Pancreas (tissue), 8 donors: ENCODE results near the gene NPLOC4. TPM values are rescaled to one million over a fixed set of nuclear protein-coding genes. Genes with fewer than 3 reads are reported as not detected.

Experiments used
- polyA plus RNA-seq, 2 donors: library from polyadenylated mRNA; stranded (reverse); fragments of 200-250 nt; gene quantifications; one replicate each; pipeline ENCODE4 v1.2.3, GENCODE V29; 2013
- total RNA-seq, 6 donors: library from RNA; stranded (reverse); fragmentation: NEBNext Ultra II Directional in 4 of 6; extraction: Animal tissue kit (Norgen Biotek cat#: 25700) in 4 of 6; gene quantifications; one replicate each; pipeline versions ENCODE4 v1.2.1 to v1.2.4, GENCODE V29; 2021 to 2023
- donor health status: healthy with polysubstance abuse.
- donor health status: DM: no; HTN: no; CAD: no; lungs with moderate emphysema.
- donor health status: DM: no; HTN: no; CAD: no.
- donor health status: Bipolar disorder and iron deficiency.
- donor health status: DM: yes; HTN: yes; CAD: no.
- donor health status: DM: no; HTN: no; CAD: no.
- donor health status: DM: no; HTN: no; CAD: no.
- donor health status: DM: yes; HTN: yes; CAD: no.

The NPLOC4 gene
- total and polyA plus RNA-seq, 8 donors: 32.5 to 54.8 (median 35.3) TPM

Other genes starting within 250 kb of the NPLOC4 start
- 10 to 100 TPM in 2 of 6 donors, 1 to 10 TPM in 4; 8.0 to 11.5 (median 9.6) TPM for gene BAHCC1, start 241.7 kb downstream of the NPLOC4 start, total RNA-seq
- 10 to 100 TPM; 11.4 to 24.1 TPM for gene BAHCC1, start 241.7 kb downstream of the NPLOC4 start, polyA plus RNA-seq
- 1,000 to 10,000 TPM; 1,458 to 2,872 (median 2,024) TPM for gene ACTG1, start 124.3 kb downstream of the NPLOC4 start, total RNA-seq
- 1,000 to 10,000 TPM in 1 of 2 donors, 100 to 1,000 TPM in 1; 889 to 1,003 TPM for gene ACTG1, start 124.3 kb downstream of the NPLOC4 start, polyA plus RNA-seq
- 10 to 100 TPM in 4 of 6 donors, 1 to 10 TPM in 2; 7.9 to 11.9 (median 10.7) TPM for gene FSCN2, start 108.7 kb downstream of the NPLOC4 start, total RNA-seq
- 10 to 100 TPM in 1 of 2 donors, 1 to 10 TPM in 1; 2.5 to 15.3 TPM for gene FSCN2, start 108.7 kb downstream of the NPLOC4 start, polyA plus RNA-seq
- 10 to 100 TPM in 5 of 6 donors, 1 to 10 TPM in 1; 9.4 to 17.5 (median 12.2) TPM for gene FAAP100, start 84.8 kb downstream of the NPLOC4 start, total RNA-seq
- 10 to 100 TPM; 40.0 to 66.0 TPM for gene FAAP100, start 84.8 kb downstream of the NPLOC4 start, polyA plus RNA-seq
- gene TSPAN10, start 84 bp upstream of the NPLOC4 start, total RNA-seq: 1 to 10 TPM in 2 of 6 donors, under 1 TPM in 4; 0.24 to 1.5 (median 0.84) TPM
- 1 to 10 TPM; 2.0 to 2.2 TPM for gene TSPAN10, start 84 bp upstream of the NPLOC4 start, polyA plus RNA-seq
- gene PDE6G, start 19.4 kb upstream of the NPLOC4 start, total RNA-seq: under 1 TPM in 2 of 6 donors, not detected in 4; 0.31 to 0.37 TPM
- under 1 TPM; 0.47 to 0.49 TPM for gene PDE6G, start 19.4 kb upstream of the NPLOC4 start, polyA plus RNA-seq
- 10 to 100 TPM in 5 of 6 donors, 1 to 10 TPM in 1; 9.4 to 19.6 (median 13.8) TPM for gene OXLD1, start 29.5 kb upstream of the NPLOC4 start, total RNA-seq
- gene OXLD1, start 29.5 kb upstream of the NPLOC4 start, polyA plus RNA-seq: 10 to 100 TPM; 48.2 to 57.2 TPM
- 10 to 100 TPM in 1 of 6 donors, 1 to 10 TPM in 5; 2.9 to 11.0 (median 5.6) TPM for gene CCDC137, start 29.6 kb upstream of the NPLOC4 start, total RNA-seq
- gene CCDC137, start 29.6 kb upstream of the NPLOC4 start, polyA plus RNA-seq: 10 to 100 TPM; 12.5 to 50.4 TPM
- gene ARL16, start 46.7 kb upstream of the NPLOC4 start, total RNA-seq: 10 to 100 TPM; 10.5 to 18.3 (median 13.1) TPM
- 100 to 1,000 TPM; 102 to 119 TPM for gene ARL16, start 46.7 kb upstream of the NPLOC4 start, polyA plus RNA-seq
- 10 to 100 TPM; 39.3 to 56.6 (median 43.0) TPM for gene HGS, start 46.9 kb upstream of the NPLOC4 start, total RNA-seq
- 100 to 1,000 TPM; 135 to 174 TPM for gene HGS, start 46.9 kb upstream of the NPLOC4 start, polyA plus RNA-seq
- 10 to 100 TPM; 18.1 to 46.6 (median 23.7) TPM for gene MRPL12, start 66.3 kb upstream of the NPLOC4 start, total RNA-seq
- 10 to 100 TPM; 48.8 to 98.7 TPM for gene MRPL12, start 66.3 kb upstream of the NPLOC4 start, polyA plus RNA-seq
- 10 to 100 TPM; 12.0 to 40.1 (median 17.3) TPM for gene SLC25A10, start 75.2 kb upstream of the NPLOC4 start, total RNA-seq
- gene SLC25A10, start 75.2 kb upstream of the NPLOC4 start, polyA plus RNA-seq: 10 to 100 TPM; 34.6 to 55.8 TPM
- 1 to 10 TPM in 2 of 6 donors, under 1 TPM in 3, not detected in 1; 0.28 to 2.1 (median 0.79) TPM for gene GCGR, start 167.0 kb upstream of the NPLOC4 start, total RNA-seq
- 10 to 100 TPM in 1 of 2 donors, 1 to 10 TPM in 1; 7.3 to 22.7 TPM for gene GCGR, start 167.0 kb upstream of the NPLOC4 start, polyA plus RNA-seq
- 10 to 100 TPM; 28.9 to 64.0 (median 50.2) TPM for gene MCRIP1, start 196.2 kb upstream of the NPLOC4 start, total RNA-seq
- 100 to 1,000 TPM; 133 to 203 TPM for gene MCRIP1, start 196.2 kb upstream of the NPLOC4 start, polyA plus RNA-seq
- gene PPP1R27, start 197.9 kb upstream of the NPLOC4 start, total RNA-seq: under 1 TPM in 1 of 6 donors, not detected in 5; 0.19 TPM
- 1 to 10 TPM; 1.1 to 1.5 TPM for gene PPP1R27, start 197.9 kb upstream of the NPLOC4 start, polyA plus RNA-seq
- 1,000 to 10,000 TPM; 1,057 to 2,130 (median 1,556) TPM for gene P4HB, start 223.4 kb upstream of the NPLOC4 start, total RNA-seq
- gene P4HB, start 223.4 kb upstream of the NPLOC4 start, polyA plus RNA-seq: 1,000 to 10,000 TPM in 1 of 2 donors, 100 to 1,000 TPM in 1; 876 to 1,399 TPM
- 100 to 1,000 TPM in 5 of 6 donors, 10 to 100 TPM in 1; 99.5 to 170 (median 160) TPM for gene ARHGDIA, start 234.2 kb upstream of the NPLOC4 start, total RNA-seq
- gene ARHGDIA, start 234.2 kb upstream of the NPLOC4 start, polyA plus RNA-seq: 100 to 1,000 TPM; 157 to 225 TPM